HG03280 (cell line): Measurements from ENCODE around the gene EGFLAM.

Experiments
- ATAC-seq: cut with Tn5 transposase; IDR thresholded peaks from one replicate; pipeline ENCODE4 v1.9.1; 2021; ENCODE audit warnings: mild to moderate bottlenecking, moderate library complexity; ENCODE audit not compliant: unreplicated experiment

The EGFLAM gene

GRCh38 chr5:38265546-38266179, 7.3 kb downstream of the EGFLAM start:
- ATAC-seq: peak; percentile 71

GRCh38 chr5:38267372-38267771, 9.0 kb downstream of the EGFLAM start:
- ATAC-seq: no peak

- ATAC-seq: no peak
These were observed 15.3 kb downstream of the EGFLAM start for GRCh38 chr5:38273626-38274025.

GRCh38 chr5:38274370-38274769, 16.0 kb downstream of the EGFLAM start:
- ATAC-seq: no peak

GRCh38 chr5:38284384-38284783, 26.0 kb downstream of the EGFLAM start:
- ATAC-seq: no peak

- no peak for ATAC-seq
These were observed 26.9 kb downstream of the EGFLAM start for GRCh38 chr5:38285226-38285625.

- no peak for ATAC-seq
These were observed 27.6 kb downstream of the EGFLAM start for GRCh38 chr5:38286002-38286401.

GRCh38 chr5:38287124-38287523, 28.8 kb downstream of the EGFLAM start:
- no peak for ATAC-seq

- no peak for ATAC-seq
These were observed 31.1 kb downstream of the EGFLAM start for GRCh38 chr5:38289457-38289856.

GRCh38 chr5:38290028-38290653, 31.8 kb downstream of the EGFLAM start:
- no peak for ATAC-seq

GRCh38 chr5:38291355-38291754, 33.0 kb downstream of the EGFLAM start:
- ATAC-seq: no peak

GRCh38 chr5:38292228-38292627, 33.9 kb downstream of the EGFLAM start:
- no peak for ATAC-seq

GRCh38 chr5:38295751-38296150, 37.4 kb downstream of the EGFLAM start:
- ATAC-seq: no peak

- no peak for ATAC-seq
These were observed 39.7 kb downstream of the EGFLAM start for GRCh38 chr5:38297830-38298608.

- no peak for ATAC-seq
These were observed 41.2 kb downstream of the EGFLAM start for GRCh38 chr5:38299585-38299984.

- no peak for ATAC-seq
These were observed 46.8 kb downstream of the EGFLAM start for GRCh38 chr5:38305148-38305547.

- no peak for ATAC-seq
These were observed 49.5 kb downstream of the EGFLAM start for GRCh38 chr5:38307845-38308244.

GRCh38 chr5:38316544-38317224, 58.3 kb downstream of the EGFLAM start:
- ATAC-seq: no peak

- ATAC-seq: no peak
These were observed 59.5 kb downstream of the EGFLAM start for GRCh38 chr5:38317868-38318267.

GRCh38 chr5:38319491-38319890, 61.1 kb downstream of the EGFLAM start:
- ATAC-seq: no peak

- no peak for ATAC-seq
These were observed 63.6 kb downstream of the EGFLAM start for GRCh38 chr5:38321978-38322377.
